AG04450 (cell line): ENCODE results near the gene USP40. TPM values are rescaled to one million over a fixed set of nuclear protein-coding genes. Genes with fewer than 3 reads are reported as not detected.

ENCODE experiments used
- CTCF ChIA-PET: fragments of 300-600, 350-600 bp; formaldehyde crosslinking; extraction: SDS; loops from one replicate; lab custom pipeline; 2022; ENCODE audit warnings: antibody characterized with exemption, inconsistent platforms; lab: Charles Lee
- POLR2A ChIA-PET: fragments of 350-600 bp; formaldehyde crosslinking; extraction: SDS; loops from one replicate; lab custom pipeline; 2021; ENCODE audit warnings: antibody characterized with exemption, inconsistent platforms; lab: Yijun Ruan, JAX
- DNase-seq: peaks from one replicate; pipeline ENCODE4 v3.0.0-alpha.2; 2011; ENCODE audit warnings: low read depth, low spot score
- H3K27ac ChIP-seq: one replicate; pipeline ENCODE4 v1.5.1; 2012; ENCODE audit warnings: low read depth, low read length, control low read depth
- H3K27me3 ChIP-seq: one replicate; pipeline ENCODE4 v1.6.0; 2012; ENCODE audit warnings: low read length; ENCODE audit not compliant: control insufficient read depth, insufficient read depth
- H3K4me3 ChIP-seq: 2 replicates; pipeline ENCODE4 v1.5.1; 2011; ENCODE audit warnings: mild to moderate bottlenecking, low read depth, low read length, control low read depth
- H3K9me3 ChIP-seq: 2 replicates; pipeline ENCODE4 v1.5.1; 2012; ENCODE audit warnings: low read length; ENCODE audit not compliant: control insufficient read depth, insufficient read depth
- CTCF ChIP-seq: IDR thresholded peaks from 2 replicates; pipeline ENCODE4 v1.5.1; 2011; ENCODE audit warnings: low read depth, low read length, control low read depth, inconsistent platforms
- polyA plus RNA-seq: library from polyadenylated mRNA; depleted of rRNA; stranded (reverse); fragments of >200 nt; gene quantifications from 2 replicates; pipeline ENCODE4 v1.2.3, GENCODE V29; 2011

Gene USP40
- polyA plus RNA-seq, 1 experiment, result 32.4 TPM

- Histone ChIP-seq H3K27me3 (no peaks in the 10 kb centered on the region), H3K9me3 (no peaks in the 10 kb centered on the region; the same call in 1 of the 2 replicates), H3K4me3 (no peak overlapping the region), H3K27ac (no peak overlapping the region)
- ChIA-PET POLR2A (no interaction called here), CTCF (interaction anchor here (0.6 to 3.6 kb wide), 3 partner anchors 8 to 271 kb away, joined by 3 to 16 read pairs (median 12); no protein-coding TSS in a partner anchor)
- TF ChIP-seq CTCF, result no peak
- DNase-seq, result no peak
These were observed 131.0 kb downstream of the USP40 start for GRCh38 chr2:233435436-233436190.

GRCh38 chr2:233434666-233435330, 131.8 kb downstream of the USP40 start:
- ChIA-PET POLR2A (no interaction called here), CTCF (interaction anchor here (0.8 to 3.6 kb wide), 3 partner anchors 9 to 30 kb away, joined by 3 to 16 read pairs (median 7); no protein-coding TSS in a partner anchor)
- H3K9me3 ChIP-seq, result no peaks in the 10 kb centered on the region; the same call in 1 of the 2 replicates
- H3K27me3 ChIP-seq, result no peaks in the 10 kb centered on the region
- no peak overlapping the region for H3K4me3 ChIP-seq
- DNase-seq, result no peak
- TF ChIP-seq CTCF, result no peak
- no peak overlapping the region for H3K27ac ChIP-seq

GRCh38 chr2:233433794-233434193, 132.8 kb downstream of the USP40 start:
- H3K27ac ChIP-seq, result no peak overlapping the region
- no peaks in the 10 kb centered on the region for H3K27me3 ChIP-seq
- no peak for DNase-seq
- ChIA-PET CTCF (interaction anchor here (1.5 to 3.6 kb wide), 2 partner anchors 10 to 15 kb away, joined by 7 to 16 read pairs; no protein-coding TSS in a partner anchor), POLR2A (no interaction called here)
- no peak for TF ChIP-seq CTCF
- no peaks in the 10 kb centered on the region; the same call in 1 of the 2 replicates for H3K9me3 ChIP-seq
- H3K4me3 ChIP-seq, result no peak overlapping the region

GRCh38 chr2:233433029-233433428, 133.6 kb downstream of the USP40 start:
- H3K4me3 ChIP-seq, result no peak overlapping the region
- no peaks in the 10 kb centered on the region for H3K27me3 ChIP-seq
- peaks cover 5% of the 10 kb centered on the region for H3K9me3 ChIP-seq
- POLR2A ChIA-PET, result no interaction called here
- H3K27ac ChIP-seq, result no peak overlapping the region
- no peak for DNase-seq
- CTCF ChIA-PET, result interaction anchor here (1.5 to 3.6 kb wide), 2 partner anchors 10 to 16 kb away, joined by 7 to 16 read pairs; no protein-coding TSS in a partner anchor
- TF ChIP-seq CTCF, result no peak
